ENCODE data around the gene MYO6. TPM values are rescaled to one million over a fixed set of nuclear protein-coding genes. Genes with fewer than 3 reads are reported as not detected.
A peak's percentile ranks its signal among the peaks of the same experiment; 100 is the strongest.
"Not testable (repeated sequence)": the region's sequence is repeated elsewhere in the genome, so short reads cannot be mapped to it uniquely, and the experiment has no call there.

The MYO6 gene
- total RNA-seq, 1 experiment from 2014 or later, result 46.9 TPM

DNA sequence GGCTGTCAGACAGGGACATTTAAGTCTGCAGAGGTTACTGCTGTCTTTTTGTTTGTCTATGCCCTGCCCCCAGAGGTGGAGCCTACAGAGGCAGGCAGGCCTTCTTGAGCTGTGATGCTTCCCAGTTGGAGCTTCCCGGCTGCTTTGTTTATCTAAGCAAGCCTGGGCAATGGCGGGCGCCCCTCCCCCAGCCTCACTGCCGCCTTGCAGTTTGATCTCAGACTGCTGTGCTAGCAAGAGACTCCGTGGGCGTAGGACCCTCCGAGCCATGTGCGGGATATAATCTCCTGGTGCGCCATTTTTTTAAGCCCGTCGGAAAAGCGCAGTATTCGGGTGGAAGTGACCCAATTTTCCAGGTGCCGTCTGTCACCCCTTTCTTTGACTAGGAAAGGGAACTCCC lies 156.1 kb downstream of the MYO6 start:
- H3K9ac ChIP-seq (ENCODE audit: extremely low read depth, insufficient read length, low read length); H2BK5ac ChIP-seq (ENCODE audit: insufficient read length, low read length); H2BK15ac ChIP-seq (ENCODE audit: low read depth, low read length); H4K5ac ChIP-seq (ENCODE audit: insufficient read length, low read depth, low read length); H3K4ac ChIP-seq (ENCODE audit: low read depth, low read length); H4K8ac ChIP-seq (replicated peaks; ENCODE audit: insufficient read length, low read depth, low read length); H3K79me2 ChIP-seq (ENCODE audit: insufficient read depth, low read length); H3T11ph ChIP-seq (ENCODE audit: low read length); H3K27me3 Mint-ChIP-seq (ENCODE audit: low read depth); H2AFZ ChIP-seq (ENCODE audit: low read length); H3K56ac ChIP-seq (ENCODE audit: insufficient read length, low read depth, low read length); H3K4me1 Mint-ChIP-seq; H2BK20ac ChIP-seq (ENCODE audit: low read depth, low read length, poor library complexity, severe bottlenecking); H3K27ac ChIP-seq (ENCODE audit: insufficient read length, low read depth, low read length); H3K27me3 ChIP-seq (ENCODE audit: insufficient read depth, low read length); H2BK120ac ChIP-seq (ENCODE audit: low read depth, low read length, poor library complexity, severe bottlenecking); H3K23ac ChIP-seq (ENCODE audit: insufficient read length, low read depth, low read length); H3K27ac Mint-ChIP-seq; H3K9me3 ChIP-seq (ENCODE audit: control insufficient read depth, low read depth, low read length); H3K14ac ChIP-seq (ENCODE audit: insufficient read depth, low read length); H4K91ac ChIP-seq (ENCODE audit: insufficient read length, low read depth, low read length); H2AK5ac ChIP-seq (ENCODE audit: insufficient read length, low read length); H3K18ac ChIP-seq (ENCODE audit: insufficient read length, low read depth, low read length); H2BK12ac ChIP-seq (ENCODE audit: insufficient read length, low read depth, low read length); H3K4me2 ChIP-seq (ENCODE audit: insufficient read depth, insufficient read length, low read length); H3K4me1 ChIP-seq (ENCODE audit: insufficient read depth, low read length); H3K4me3 Mint-ChIP-seq; H3K79me1 ChIP-seq (ENCODE audit: insufficient read depth, low read depth, low read length, poor library complexity, severe bottlenecking); H3K23me2 ChIP-seq (ENCODE audit: insufficient read length, low read depth, low read length, poor library complexity, severe bottlenecking); H4K20me1 ChIP-seq (ENCODE audit: control insufficient read depth, insufficient read depth, insufficient read length): not testable (repeated sequence)
- no CpG with 5 or more reads among the region's 14 CpGs for WGBS (ENCODE audit: extremely low coverage, insufficient read length, low lambda C conversion rate)
- Mint-ChIP-seq H3K9me3 (peaks cover 10 to 13% of the 10 kb centered on the region in 2 experiments; a peak in 4 of 5 replicates), H3K36me3 (ENCODE audit: insufficient read depth in 1 of 3, low read depth in 3 of 3) (peaks cover 11 to 24% (median 21%) of the 10 kb centered on the region in 3 experiments)
- DNase-seq, result peak; percentile 33

Data from H9 (cell line).